Fibroblast of lung (primary cell): ENCODE results near the gene ACTR3.

Source experiments
- CTCF ChIP-seq, 2 donors: IDR thresholded peaks in 1 of 2; conservative IDR thresholded peaks in 1 of 2; 1 replicate in 1 of 2; 2 replicates in 1 of 2; pipeline ENCODE4 v1.5.1; 2011 to 2012; ENCODE audit warnings: low read length in 2 of 2, control low read depth in 1 of 2, inconsistent platforms in 1 of 2, low read depth in 1 of 2, mild to moderate bottlenecking in 1 of 2
- EZH2 ChIP-seq: IDR thresholded peaks from 2 replicates; pipeline ENCODE4 v1.5.1; 2012; ENCODE audit warnings: low read length, control low read depth, mild to moderate bottlenecking; ENCODE audit errors: missing control alignments

GRCh38 chr2:113996671-113997594 is 107.0 kb downstream of the ACTR3 start:
- peak in 1 of 2 donors; percentile 6 for TF ChIP-seq CTCF (conservative IDR thresholded peaks at IDR 0.05 in 1 of 2, IDR thresholded peaks at IDR 0.05 in 1 of 2; ENCODE audit: low read depth in 1 of 2, low read length in 2 of 2)
- no peak for TF ChIP-seq EZH2
